Measurements from ENCODE around the gene M1AP. TPM values are rescaled to one million over a fixed set of nuclear protein-coding genes. Genes with fewer than 3 reads are reported as not detected.

Gene M1AP
- total RNA-seq, 1 experiment from 2014 or later: 7.6 TPM

DNA sequence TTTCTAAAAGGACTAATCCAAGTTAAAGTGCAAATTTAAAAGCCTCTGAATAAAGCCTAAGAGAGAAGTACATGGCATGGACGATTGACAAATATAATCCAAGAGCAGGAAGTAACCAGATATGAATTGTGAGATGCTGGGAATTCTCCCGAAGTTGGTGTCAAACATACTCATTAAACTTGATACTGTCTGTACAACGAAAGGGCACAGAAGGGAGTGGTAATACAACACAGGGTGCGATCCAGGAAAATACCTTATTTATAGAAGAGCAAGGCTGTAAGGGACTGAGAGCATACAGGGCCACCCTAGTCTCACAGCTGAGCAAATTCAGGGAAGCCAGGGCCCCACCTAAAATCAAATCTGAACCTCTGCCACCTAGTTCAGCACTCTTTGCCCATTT, 47.5 kb upstream of the M1AP start:
- Histone ChIP-seq H2AK5ac (ENCODE audit: insufficient read length, low read length) (no peak overlapping the region), H3K9ac (ENCODE audit: extremely low read depth, insufficient read length, low read length) (no peak overlapping the region), H4K91ac (ENCODE audit: insufficient read length, low read depth, low read length) (no peak overlapping the region), H2BK20ac (ENCODE audit: low read depth, low read length, poor library complexity, severe bottlenecking) (no peak overlapping the region), H2BK5ac (ENCODE audit: insufficient read length, low read length) (no peak overlapping the region), H3T11ph (ENCODE audit: low read length) (no peak overlapping the region), H3K4ac (ENCODE audit: low read depth, low read length) (no peak overlapping the region), H2BK12ac (ENCODE audit: insufficient read length, low read depth, low read length) (no peak overlapping the region), H3K56ac (ENCODE audit: insufficient read length, low read depth, low read length) (no peak overlapping the region), H2BK15ac (ENCODE audit: low read depth, low read length) (no peak overlapping the region), H3K4me2 (ENCODE audit: insufficient read depth, insufficient read length, low read length) (no peak overlapping the region), H3K79me1 (ENCODE audit: insufficient read depth, low read depth, low read length, poor library complexity, severe bottlenecking) (no peaks in the 10 kb centered on the region), H3K18ac (ENCODE audit: insufficient read length, low read depth, low read length) (no peak overlapping the region), H3K27me3 (ENCODE audit: insufficient read depth, low read length) (no peaks in the 10 kb centered on the region), H4K8ac (replicated peaks; ENCODE audit: insufficient read length, low read depth, low read length) (no peak overlapping the region), H3K27ac (ENCODE audit: insufficient read length, low read depth, low read length) (no peak overlapping the region), H2AFZ (ENCODE audit: low read length) (no peak overlapping the region), H3K23ac (ENCODE audit: insufficient read length, low read depth, low read length) (no peak overlapping the region), H3K9me3 (ENCODE audit: control insufficient read depth, low read depth, low read length) (no peaks in the 10 kb centered on the region), H3K4me1 (ENCODE audit: insufficient read depth, low read length) (no peaks in the 10 kb centered on the region), H3K23me2 (ENCODE audit: insufficient read length, low read depth, low read length, poor library complexity, severe bottlenecking) (no peaks in the 10 kb centered on the region), H4K5ac (ENCODE audit: insufficient read length, low read depth, low read length) (no peak overlapping the region), H3K14ac (ENCODE audit: insufficient read depth, low read length) (no peak overlapping the region), H4K20me1 (ENCODE audit: control insufficient read depth, insufficient read depth, insufficient read length) (no peaks in the 10 kb centered on the region), H3K79me2 (ENCODE audit: insufficient read depth, low read length) (no peaks in the 10 kb centered on the region), H2BK120ac (ENCODE audit: low read depth, low read length, poor library complexity, severe bottlenecking) (no peak overlapping the region)
- no peaks in the 10 kb centered on the region; a peak in 1 of 4 replicates for H3K4me1 Mint-ChIP-seq
- no peak overlapping the region for H3K27ac Mint-ChIP-seq
- no peak overlapping the region for H3K4me3 Mint-ChIP-seq
- H3K9me3 Mint-ChIP-seq: no peaks in the 10 kb centered on the region; a peak in 1 of 5 replicates
- no CpG with 5 or more reads among the region's 4 CpGs for WGBS (ENCODE audit: extremely low coverage, insufficient read length, low lambda C conversion rate)
- DNase-seq: no peak
- no peaks in the 10 kb centered on the region for H3K36me3 Mint-ChIP-seq (ENCODE audit: insufficient read depth in 1 of 3, low read depth in 3 of 3)
- peaks cover 3% of the 10 kb centered on the region; the same call in 1 of the 2 replicates for H3K27me3 Mint-ChIP-seq (ENCODE audit: low read depth)
- TF ChIP-seq, protein P1, sequence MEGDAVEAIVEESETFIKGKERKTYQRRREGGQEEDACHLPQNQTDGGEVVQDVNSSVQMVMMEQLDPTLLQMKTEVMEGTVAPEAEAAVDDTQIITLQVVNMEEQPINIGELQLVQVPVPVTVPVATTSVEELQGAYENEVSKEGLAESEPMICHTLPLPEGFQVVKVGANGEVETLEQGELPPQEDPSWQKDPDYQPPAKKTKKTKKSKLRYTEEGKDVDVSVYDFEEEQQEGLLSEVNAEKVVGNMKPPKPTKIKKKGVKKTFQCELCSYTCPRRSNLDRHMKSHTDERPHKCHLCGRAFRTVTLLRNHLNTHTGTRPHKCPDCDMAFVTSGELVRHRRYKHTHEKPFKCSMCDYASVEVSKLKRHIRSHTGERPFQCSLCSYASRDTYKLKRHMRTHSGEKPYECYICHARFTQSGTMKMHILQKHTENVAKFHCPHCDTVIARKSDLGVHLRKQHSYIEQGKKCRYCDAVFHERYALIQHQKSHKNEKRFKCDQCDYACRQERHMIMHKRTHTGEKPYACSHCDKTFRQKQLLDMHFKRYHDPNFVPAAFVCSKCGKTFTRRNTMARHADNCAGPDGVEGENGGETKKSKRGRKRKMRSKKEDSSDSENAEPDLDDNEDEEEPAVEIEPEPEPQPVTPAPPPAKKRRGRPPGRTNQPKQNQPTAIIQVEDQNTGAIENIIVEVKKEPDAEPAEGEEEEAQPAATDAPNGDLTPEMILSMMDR (conservative IDR thresholded peaks at IDR 0.05): no peak
